GM12878 (cell line): ENCODE data around the gene SPATA12. TPM values are rescaled to one million over a fixed set of nuclear protein-coding genes. Genes with fewer than 3 reads are reported as not detected.

Source experiments
- ATAC-seq: fragments of 200-7000 bp; cut with Tn5 transposase; 3 replicates; pipeline ENCODE4 v1.9.1; 2020; ENCODE audit warnings: mild to moderate bottlenecking, moderate library complexity
- BruUV-seq: library from RNA; stranded (reverse); fragments of 400-500 nt; replicated peaks from 2 replicates; lab custom pipeline; 2021; lab: Mats Ljungman, UMichigan
- CTCF ChIA-PET: fragments of 300-600 bp; sonication (Branson Sonifier 250); formaldehyde crosslinking; extraction: SDS; loops from one replicate; lab custom pipeline; 2021; ENCODE audit warnings: inconsistent platforms; lab: Yijun Ruan, JAX
- POLR2A ChIA-PET: fragments of 350-600 bp; formaldehyde crosslinking; extraction: SDS; loops from one replicate; lab custom pipeline; 2021; ENCODE audit warnings: inconsistent platforms; lab: Charles Lee
- RAD21 ChIA-PET: fragments of 300-600 bp; sonication (Branson Sonifier 250); formaldehyde crosslinking; loops from one replicate; lab custom pipeline; 2023; ENCODE audit warnings: antibody characterized with exemption; ENCODE audit not compliant: unreplicated experiment; lab: Charles Lee
- SMC1A ChIA-PET: fragments of 300-600 bp; sonication (Branson Sonifier 250); formaldehyde crosslinking; loops from one replicate; lab custom pipeline; 2023; ENCODE audit not compliant: unreplicated experiment, uncharacterized antibody; lab: Charles Lee
- DNase-seq: peaks from one replicate; pipeline ENCODE4 v3.0.0-alpha.2; 2011; ENCODE audit warnings: low read depth, low spot score
- FAIRE-seq: peaks from 3 replicates; lab custom pipeline; 2011; peaks lifted over from hg19 to GRCh38; lab: Jason Lieb, UNC
- H2AFZ ChIP-seq: 2 replicates; pipeline ENCODE4 v1.6.0; 2011; ENCODE audit warnings: low read depth, low read length, control low read depth; ENCODE audit not compliant: control insufficient read depth
- H3K27ac ChIP-seq: 2 replicates; pipeline ENCODE4 v1.5.1; 2011; ENCODE audit warnings: control low read depth; ENCODE audit not compliant: control insufficient read depth, insufficient read depth
- H3K27me3 ChIP-seq, 2 experiments: replicated peaks in 1 of 2; 2 replicates each; pipeline versions ENCODE4 v1.6.0 to v1.6.1; 2011; ENCODE audit warnings: low read length in 1 of 2; ENCODE audit not compliant: control insufficient read depth in 2 of 2, insufficient read depth in 2 of 2
- H3K36me3 ChIP-seq, 2 experiments: 2 replicates each; pipeline ENCODE4 v1.5.1; 2011; ENCODE audit warnings: low read length in 1 of 2; ENCODE audit not compliant: control insufficient read depth in 2 of 2, insufficient read depth in 2 of 2
- H3K4me1 ChIP-seq: 2 replicates; pipeline ENCODE4 v1.6.1; 2011; ENCODE audit warnings: mild to moderate bottlenecking, low read length, moderate library complexity, mixed read lengths; ENCODE audit not compliant: control insufficient read depth, insufficient read depth
- H3K4me2 ChIP-seq: 2 replicates; pipeline ENCODE4 v1.6.0; 2011; ENCODE audit warnings: control low read depth; ENCODE audit not compliant: control insufficient read depth, insufficient read depth
- H3K4me3 ChIP-seq: fragments of 200-600 bp; sonication (generic); 2 replicates; pipeline ENCODE4 v1.5.1; 2016
- H3K79me2 ChIP-seq: 2 replicates; pipeline ENCODE4 v1.6.0; 2011; ENCODE audit warnings: low read length; ENCODE audit not compliant: control insufficient read depth, insufficient read depth
- H3K9ac ChIP-seq: 2 replicates; pipeline ENCODE4 v1.8.0; 2011; ENCODE audit warnings: low read length, control low read depth, mixed read lengths; ENCODE audit not compliant: control insufficient read depth, insufficient read depth
- H3K9me3 ChIP-seq: replicated peaks from 3 replicates; pipeline ENCODE4 v1.5.1; 2011; ENCODE audit warnings: mild to moderate bottlenecking, low read length; ENCODE audit not compliant: control insufficient read depth, insufficient read depth
- H4K20me1 ChIP-seq: 2 replicates; pipeline ENCODE4 v1.6.0; 2011; ENCODE audit not compliant: control insufficient read depth, insufficient read depth
- CEBPZ ChIP-seq: fragments of 150-350 bp; IDR thresholded peaks from 2 replicates; pipeline ENCODE4 v1.6.1; 2016; ENCODE audit warnings: low read depth, low read length
- CREB1 ChIP-seq: IDR thresholded peaks from 2 replicates; pipeline ENCODE4 v1.6.1; 2012; ENCODE audit warnings: low read depth, mild to moderate bottlenecking, inconsistent platforms
- CTCF ChIP-seq, 3 experiments: IDR thresholded peaks in 2 of 3; conservative IDR thresholded peaks in 1 of 3; 2 replicates each; pipeline ENCODE4 v1.5.1; 2011; ENCODE audit warnings: low read depth in 3 of 3, low read length in 3 of 3, mild to moderate bottlenecking in 3 of 3, control low read depth in 2 of 3, moderate library complexity in 2 of 3, inconsistent platforms in 1 of 3, mixed read lengths in 1 of 3; ENCODE audit not compliant: control insufficient read depth in 2 of 3, insufficient read depth in 1 of 3; ENCODE audit errors: extremely low read depth in 1 of 3
- EGR1 ChIP-seq, 2 experiments: IDR thresholded peaks; 1 replicate in 1 of 2; 2 replicates in 1 of 2; pipeline ENCODE4 v1.6.1; 2011 to 2012; ENCODE audit warnings: low read depth in 2 of 2, low read length in 2 of 2, borderline replicate concordance in 1 of 2, mild to moderate bottlenecking in 1 of 2, moderate library complexity in 1 of 2
- EP300 ChIP-seq, 2 experiments: fragments of 150-350 bp in 1 of 2; IDR thresholded peaks; 2 replicates each; pipeline ENCODE4 v1.6.1; 2011 to 2012; ENCODE audit warnings: low read depth in 2 of 2, low read length in 2 of 2, borderline replicate concordance in 1 of 2, improper control_type of control experiment in 1 of 2, inconsistent platforms in 1 of 2; ENCODE audit not compliant: control insufficient read depth in 1 of 2
- HSF1 ChIP-seq: fragments of 150-350 bp; IDR thresholded peaks from 2 replicates; pipeline ENCODE4 v1.6.1; 2014; ENCODE audit warnings: mild to moderate bottlenecking, low read depth, low read length
- MEF2B ChIP-seq: fragments of 450-650 bp; IDR thresholded peaks from 2 replicates; pipeline ENCODE4 v1.6.1; 2018; ENCODE audit warnings: mild to moderate bottlenecking, moderate library complexity; ENCODE audit not compliant: partially characterized antibody, poor library complexity, severe bottlenecking
- NFIC ChIP-seq: IDR thresholded peaks from 2 replicates; pipeline ENCODE4 v1.6.1; 2012; ENCODE audit warnings: low read depth, mild to moderate bottlenecking, inconsistent platforms, low read length, moderate library complexity
- YBX1 ChIP-seq: fragments of 450-650 bp; IDR thresholded peaks from 2 replicates; pipeline ENCODE4 v1.6.1; 2016; ENCODE audit warnings: antibody characterized with exemption
- ZNF622 ChIP-seq: fragments of 450-650 bp; IDR thresholded peaks from 2 replicates; pipeline ENCODE4 v1.6.1; 2017; ENCODE audit warnings: mild to moderate bottlenecking, inconsistent platforms
- ZSCAN29 ChIP-seq: fragments of 450-650 bp; IDR thresholded peaks from 2 replicates; pipeline ENCODE4 v1.6.1; 2017; ENCODE audit warnings: mild to moderate bottlenecking, moderate library complexity
- WGBS: methylation state at CpG from one replicate; pipeline ENCODE4 v1.1.6; 2016; ENCODE audit warnings: low lambda C conversion rate; ENCODE audit not compliant: insufficient replicate concordance, insufficient coverage; ENCODE audit errors: missing lambda C conversion rate; 5-methylcytosine and 5-hydroxymethylcytosine counted together
- in situ Hi-C: fragments of 300-500 bp; cut with MboI; formaldehyde crosslinking; loops from 9 replicates; pipeline ENCODE4 v1.14.3; 2018; ENCODE audit warnings: mixed read lengths
- intact Hi-C: fragments of 100-400 bp; cut with micrococcal nuclease; formaldehyde crosslinking; loops from one replicate; pipeline ENCODE4 v1.14.2; 2022; ENCODE audit not compliant: unreplicated experiment
- polyA plus RNA-seq, 11 experiments: library from polyadenylated mRNA; depleted of rRNA in 4 of 11; unstranded in 6 of 11; stranded (reverse) in 5 of 11; fragments of >200 nt; fragmentation: Nextera tagmentation in 4 of 11; fragmentation: Illumina TruSeq in 1 of 11; extraction: Ambion mirVana in 4 of 11; extraction: Trizol in 1 of 11; gene quantifications; 1 replicate in 1 of 11; 2 replicates in 10 of 11; pipeline versions ENCODE4 v1.2.1 to v1.2.3, GENCODE V29; 2011 to 2016; ENCODE audit warnings: inconsistent platforms in 2 of 11, missing spikeins in 2 of 11, low read depth in 1 of 11
- total RNA-seq, 4 experiments: library from RNA; depleted of rRNA in 3 of 4; stranded (reverse); fragments of >200 nt in 3 of 4; fragmentation: Illumina TruSeq in 1 of 4; extraction: Trizol in 1 of 4; gene quantifications; 2 replicates each; pipeline versions ENCODE4 v1.2.1 to v1.2.3, GENCODE V29; 2013 to 2021

The SPATA12 gene
- total and polyA plus RNA-seq, 10 of the 15 experiments (the other 5 are each of a cell fraction or from before 2014, with no cell fraction given) = 0.03 to 0.69 (median 0.37) TPM

GRCh38 chr3:57068437-57069089, 8.1 kb downstream of the SPATA12 start:
- peak overlapping the region; percentile 56 for H3K4me2 ChIP-seq
- ATAC-seq (peak; percentile 97), DNase-seq (peak; percentile 95), FAIRE-seq (peak; percentile 85)
- SMC1A ChIA-PET = interaction anchor here (0.9 to 2.1 kb wide), 5 partner anchors 9 to 243 kb away, joined by 3 to 8 read pairs (median 3); no protein-coding TSS in a partner anchor
- in situ Hi-C loops (no loop called here), intact Hi-C loops (loop anchor here (2.0 to 10.0 kb wide), 2 partner anchors 22 to 364 kb away; no protein-coding TSS in a partner anchor)
- POLR2A ChIA-PET = interaction anchor here (0.5 to 1.2 kb wide), 5 partner anchors 22 to 381 kb away, joined by 3 read pairs; no protein-coding TSS in a partner anchor
- no peaks in the 10 kb centered on the region for H3K36me3 ChIP-seq
- H3K79me2 ChIP-seq = no peaks in the 10 kb centered on the region
- 0% methylated on average over 8 of the region's 11 CpGs for WGBS
- H4K20me1 ChIP-seq = no peaks in the 10 kb centered on the region
- CTCF ChIA-PET = interaction anchor here (1.2 to 6.4 kb wide), 3 partner anchors 9 to 80 kb away, joined by 3 to 29 read pairs (median 6); no protein-coding TSS in a partner anchor
- peak overlapping the region; percentile 8; the same call in 1 of the 2 replicates for H3K27ac ChIP-seq
- no peaks in the 10 kb centered on the region; the same call in 1 of the 3 replicates for H3K9me3 ChIP-seq
- RAD21 ChIA-PET = interaction anchor here (0.7 to 1.3 kb wide), 5 partner anchors 34 to 718 kb away, joined by 3 to 4 read pairs (median 3); no protein-coding TSS in a partner anchor
- H3K4me3 ChIP-seq = no peak overlapping the region
- no TSS peak for BruUV-seq
- peaks cover 4% of the 10 kb centered on the region for H3K4me1 ChIP-seq
- H3K27me3 ChIP-seq = no peaks in the 10 kb centered on the region
- H2AFZ ChIP-seq = peak overlapping the region; percentile 31; the same call in 1 of the 2 replicates
- H3K9ac ChIP-seq = no peak overlapping the region
- peak; percentile 99 for TF ChIP-seq NFIC
- no peak for TF ChIP-seq CEBPZ
- peak; percentile 92 for TF ChIP-seq MEF2B
- TF ChIP-seq EP300 (IDR thresholded peaks at IDR 0.05; ENCODE audit: borderline replicate concordance in 1 of 2, control insufficient read depth in 1 of 2, low read depth in 2 of 2, low read length in 2 of 2) = peak; percentile 97 to 98
- peak; percentile 67; the same call in 1 of the 2 replicates for TF ChIP-seq CREB1
- no peak for TF ChIP-seq ZNF622
- TF ChIP-seq YBX1 = no peak
- no peak for TF ChIP-seq CTCF (IDR thresholded peaks at IDR 0.05 in 2 of 3, conservative IDR thresholded peaks at IDR 0.05 in 1 of 3; ENCODE audit: control insufficient read depth in 2 of 3, extremely low read depth in 1 of 3, insufficient read depth in 1 of 3, low read depth in 3 of 3, low read length in 3 of 3)
- TF ChIP-seq ZSCAN29 = no peak
- TF ChIP-seq EGR1 (IDR thresholded peaks at IDR 0.05; ENCODE audit: borderline replicate concordance in 1 of 2, low read depth in 2 of 2, low read length in 2 of 2) = peak in 1 of 2 experiments; percentile 25; a peak in 1 of 3 replicates
- no peak for TF ChIP-seq HSF1
